H9 (cell line): ENCODE results near the gene KLRC4. TPM values are rescaled to one million over a fixed set of nuclear protein-coding genes. Genes with fewer than 3 reads are reported as not detected.

Source experiments
- DNase-seq: peaks from one replicate; pipeline ENCODE4 v3.0.0-alpha.2; 2017
- H2AFZ ChIP-seq: one replicate; pipeline ENCODE4 v1.6.1; 2013; ENCODE audit warnings: mild to moderate bottlenecking, low read length, control low read depth, moderate library complexity
- H2AK5ac ChIP-seq: 2 replicates; pipeline ENCODE4 v1.6.1; 2013; ENCODE audit warnings: low read length, control low read depth, mixed read lengths; ENCODE audit not compliant: insufficient read length
- H2BK120ac ChIP-seq: one replicate; pipeline ENCODE4 v1.6.1; 2013; ENCODE audit warnings: low read depth, mild to moderate bottlenecking, low read length, control low read depth, inconsistent platforms; ENCODE audit not compliant: poor library complexity, severe bottlenecking
- H2BK12ac ChIP-seq: 2 replicates; pipeline ENCODE4 v1.6.1; 2013; ENCODE audit warnings: low read length, control low read depth, mixed read lengths, low read depth; ENCODE audit not compliant: insufficient read length
- H2BK15ac ChIP-seq: 2 replicates; pipeline ENCODE4 v1.6.1; 2013; ENCODE audit warnings: low read depth, low read length, control low read depth
- H2BK20ac ChIP-seq: one replicate; pipeline ENCODE4 v1.6.1; 2013; ENCODE audit warnings: low read depth, mild to moderate bottlenecking, low read length, control low read depth, inconsistent platforms; ENCODE audit not compliant: poor library complexity, severe bottlenecking
- H2BK5ac ChIP-seq: 2 replicates; pipeline ENCODE4 v1.6.1; 2013; ENCODE audit warnings: low read length, control low read depth, mixed read lengths; ENCODE audit not compliant: insufficient read length
- H3K14ac ChIP-seq: 2 replicates; pipeline ENCODE4 v1.6.1; 2013; ENCODE audit warnings: low read length, control low read depth; ENCODE audit not compliant: insufficient read depth
- H3K18ac ChIP-seq: 2 replicates; pipeline ENCODE4 v1.6.1; 2013; ENCODE audit warnings: low read depth, mild to moderate bottlenecking, mixed read lengths, low read length, control low read depth; ENCODE audit not compliant: insufficient read length
- H3K23ac ChIP-seq: 2 replicates; pipeline ENCODE4 v1.6.1; 2013; ENCODE audit warnings: low read length, control low read depth, mixed read lengths, low read depth; ENCODE audit not compliant: insufficient read length
- H3K23me2 ChIP-seq: 2 replicates; pipeline ENCODE4 v1.6.1; 2013; ENCODE audit warnings: low read depth, mild to moderate bottlenecking, mixed read lengths, low read length, control low read depth; ENCODE audit not compliant: insufficient read length, poor library complexity, severe bottlenecking
- H3K27ac ChIP-seq: 2 replicates; pipeline ENCODE4 v1.5.1; 2013; ENCODE audit warnings: low read length, control low read depth, mixed read lengths, low read depth; ENCODE audit not compliant: insufficient read length
- H3K27me3 ChIP-seq: 2 replicates; pipeline ENCODE4 v1.6.1; 2013; ENCODE audit warnings: low read length, control low read depth, inconsistent platforms; ENCODE audit not compliant: insufficient read depth
- H3K4ac ChIP-seq: 2 replicates; pipeline ENCODE4 v1.6.1; 2013; ENCODE audit warnings: low read depth, mild to moderate bottlenecking, control low read depth, inconsistent platforms, low read length, moderate library complexity
- H3K4me1 ChIP-seq: 2 replicates; pipeline ENCODE4 v1.6.1; 2013; ENCODE audit warnings: low read length, control low read depth, inconsistent platforms; ENCODE audit not compliant: insufficient read depth
- H3K4me2 ChIP-seq: 2 replicates; pipeline ENCODE4 v1.6.1; 2013; ENCODE audit warnings: low read length, control low read depth, mixed read lengths; ENCODE audit not compliant: insufficient read length, insufficient read depth
- H3K56ac ChIP-seq: 2 replicates; pipeline ENCODE4 v1.6.1; 2013; ENCODE audit warnings: low read depth, mild to moderate bottlenecking, mixed read lengths, low read length, control low read depth; ENCODE audit not compliant: insufficient read length
- H3K79me1 ChIP-seq: 2 replicates; pipeline ENCODE4 v1.6.1; 2013; ENCODE audit warnings: low read depth, mild to moderate bottlenecking, moderate library complexity, low read length, control low read depth, inconsistent platforms; ENCODE audit not compliant: insufficient read depth, poor library complexity, severe bottlenecking
- H3K79me2 ChIP-seq: 2 replicates; pipeline ENCODE4 v1.6.1; 2013; ENCODE audit warnings: low read length, control low read depth, inconsistent platforms; ENCODE audit not compliant: insufficient read depth
- H3K9ac ChIP-seq: 2 replicates; pipeline ENCODE4 v1.6.1; 2013; ENCODE audit warnings: low read length, control low read depth, mixed read lengths; ENCODE audit not compliant: insufficient read length; ENCODE audit errors: extremely low read depth
- H3K9me3 ChIP-seq: one replicate; pipeline ENCODE4 v1.6.1; 2013; ENCODE audit warnings: low read depth, low read length, inconsistent platforms; ENCODE audit not compliant: control insufficient read depth
- H3T11ph ChIP-seq: one replicate; pipeline ENCODE4 v1.6.1; 2013; ENCODE audit warnings: mild to moderate bottlenecking, low read length, control low read depth, inconsistent platforms
- H4K20me1 ChIP-seq: one replicate; pipeline ENCODE4 v1.6.1; 2013; ENCODE audit not compliant: control insufficient read depth, insufficient read length, insufficient read depth
- H4K5ac ChIP-seq: 2 replicates; pipeline ENCODE4 v1.6.1; 2013; ENCODE audit warnings: low read depth, mild to moderate bottlenecking, mixed read lengths, low read length, control low read depth; ENCODE audit not compliant: insufficient read length
- H4K8ac ChIP-seq: replicated peaks from 2 replicates; pipeline ENCODE4 v1.6.1; 2013; ENCODE audit warnings: low read length, control low read depth, mixed read lengths, low read depth; ENCODE audit not compliant: insufficient read length
- H4K91ac ChIP-seq: 2 replicates; pipeline ENCODE4 v1.6.1; 2013; ENCODE audit warnings: low read depth, mild to moderate bottlenecking, moderate library complexity, mixed read lengths, low read length, control low read depth; ENCODE audit not compliant: insufficient read length
- H3K27ac Mint-ChIP-seq, 3 experiments: 2 replicates in 2 of 3; 3 replicates in 1 of 3; pipeline ENCODE4 v1.8.0; 2020 to 2021; ENCODE audit warnings: mixed read lengths in 3 of 3, mild to moderate bottlenecking in 1 of 3, moderate library complexity in 1 of 3
- H3K27me3 Mint-ChIP-seq: 2 replicates; pipeline ENCODE4 v1.8.0; 2021; ENCODE audit warnings: low read depth, mild to moderate bottlenecking, moderate library complexity, mixed read lengths
- H3K36me3 Mint-ChIP-seq, 3 experiments: 2 replicates in 2 of 3; 3 replicates in 1 of 3; pipeline ENCODE4 v1.8.0; 2020 to 2021; ENCODE audit warnings: low read depth in 3 of 3, mixed read lengths in 3 of 3; ENCODE audit not compliant: insufficient read depth in 1 of 3
- H3K4me1 Mint-ChIP-seq, 2 experiments: 2 replicates each; pipeline ENCODE4 v1.8.0; 2020; ENCODE audit warnings: mixed read lengths in 2 of 2
- H3K4me3 Mint-ChIP-seq, 2 experiments: 2 replicates in 1 of 2; 3 replicates in 1 of 2; pipeline ENCODE4 v1.8.0; 2020 to 2021; ENCODE audit warnings: mild to moderate bottlenecking in 2 of 2, mixed read lengths in 2 of 2, moderate library complexity in 1 of 2
- H3K9me3 Mint-ChIP-seq, 2 experiments: 2 replicates in 1 of 2; 3 replicates in 1 of 2; pipeline ENCODE4 v1.8.0; 2020; ENCODE audit warnings: mild to moderate bottlenecking in 2 of 2, mixed read lengths in 2 of 2, moderate library complexity in 1 of 2
- WGBS: extraction: QIAGEN DNeasy Blood & Tissue Kit; methylation state at CpG from one replicate; pipeline ENCODE4 v1.1.7; 2013; ENCODE audit warnings: missing lambda C conversion rate, low lambda C conversion rate, mixed read lengths; ENCODE audit not compliant: insufficient read length; ENCODE audit errors: extremely low coverage; 5-methylcytosine and 5-hydroxymethylcytosine counted together
- total RNA-seq: library from RNA; stranded (reverse); gene quantifications from 2 replicates; pipeline ENCODE4 v1.2.1, GENCODE V29; 2021
- TF ChIP-seq, protein P1 (sequence below): fragments of 200-600 bp; sonication (generic); conservative IDR thresholded peaks from 3 replicates; pipeline ENCODE4 v1.8.0; 2021; ENCODE audit warnings: antibody characterized with exemption, mild to moderate bottlenecking

KLRC4 gene
- total RNA-seq, 1 experiment from 2014 or later, result not detected

- Histone ChIP-seq H3K14ac (no peak overlapping the region), H3K23ac (no peak overlapping the region), H3K56ac (no peak overlapping the region), H2AK5ac (no peak overlapping the region), H2BK15ac (no peak overlapping the region), H4K20me1 (no peaks in the 10 kb centered on the region), H3K9ac (no peak overlapping the region), H3K4ac (no peak overlapping the region), H3T11ph (no peak overlapping the region), H3K4me1 (no peaks in the 10 kb centered on the region), H3K18ac (no peak overlapping the region), H4K8ac (no peak overlapping the region), H3K9me3 (no peaks in the 10 kb centered on the region), H4K5ac (no peak overlapping the region), H3K79me1 (no peaks in the 10 kb centered on the region), H2BK120ac (no peak overlapping the region), H3K27ac (no peak overlapping the region), H2BK20ac (no peak overlapping the region), H2AFZ (no peak overlapping the region), H3K4me2 (no peak overlapping the region), H3K27me3 (no peaks in the 10 kb centered on the region), H3K79me2 (no peaks in the 10 kb centered on the region), H2BK5ac (no peak overlapping the region), H3K23me2 (no peaks in the 10 kb centered on the region), H2BK12ac (no peak overlapping the region), H4K91ac (no peak overlapping the region)
- no peak overlapping the region for H3K27ac Mint-ChIP-seq
- H3K9me3 Mint-ChIP-seq, result no peaks in the 10 kb centered on the region; a peak in 1 of 5 replicates
- no peak overlapping the region for H3K4me3 Mint-ChIP-seq
- no peaks in the 10 kb centered on the region for H3K27me3 Mint-ChIP-seq
- TF ChIP-seq, protein P1, sequence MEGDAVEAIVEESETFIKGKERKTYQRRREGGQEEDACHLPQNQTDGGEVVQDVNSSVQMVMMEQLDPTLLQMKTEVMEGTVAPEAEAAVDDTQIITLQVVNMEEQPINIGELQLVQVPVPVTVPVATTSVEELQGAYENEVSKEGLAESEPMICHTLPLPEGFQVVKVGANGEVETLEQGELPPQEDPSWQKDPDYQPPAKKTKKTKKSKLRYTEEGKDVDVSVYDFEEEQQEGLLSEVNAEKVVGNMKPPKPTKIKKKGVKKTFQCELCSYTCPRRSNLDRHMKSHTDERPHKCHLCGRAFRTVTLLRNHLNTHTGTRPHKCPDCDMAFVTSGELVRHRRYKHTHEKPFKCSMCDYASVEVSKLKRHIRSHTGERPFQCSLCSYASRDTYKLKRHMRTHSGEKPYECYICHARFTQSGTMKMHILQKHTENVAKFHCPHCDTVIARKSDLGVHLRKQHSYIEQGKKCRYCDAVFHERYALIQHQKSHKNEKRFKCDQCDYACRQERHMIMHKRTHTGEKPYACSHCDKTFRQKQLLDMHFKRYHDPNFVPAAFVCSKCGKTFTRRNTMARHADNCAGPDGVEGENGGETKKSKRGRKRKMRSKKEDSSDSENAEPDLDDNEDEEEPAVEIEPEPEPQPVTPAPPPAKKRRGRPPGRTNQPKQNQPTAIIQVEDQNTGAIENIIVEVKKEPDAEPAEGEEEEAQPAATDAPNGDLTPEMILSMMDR, result no peak
- DNase-seq, result no peak
- H3K36me3 Mint-ChIP-seq, result no peaks in the 10 kb centered on the region
- WGBS, result no CpG with 5 or more reads among the region's 5 CpGs
- H3K4me1 Mint-ChIP-seq, result peaks cover 5 to 7% of the 10 kb centered on the region in 2 experiments
Observed at GRCh38 chr12:10405294-10405693, 4.3 kb downstream of the KLRC4 start.
